Mucosa of gallbladder (tissue), 1 donor: ENCODE measurements around the gene PVALB. TPM values are rescaled to one million over a fixed set of nuclear protein-coding genes. Genes with fewer than 3 reads are reported as not detected.

Source experiments
- DNase-seq: peaks from one replicate; pipeline ENCODE4 v3.0.0-alpha.2; 2020; ENCODE audit warnings: low spot score
- total RNA-seq: library from RNA; stranded (reverse); gene quantifications from one replicate; pipeline ENCODE4 v1.2.1, GENCODE V29; 2021
- donor health status: DM: no; HTN: no; CAD: no.

PVALB gene
- total RNA-seq, 1 donor from 2014 or later = not detected

- no peak for DNase-seq
Measured at GRCh38 chr22:36814801-36815200, 2.0 kb downstream of the PVALB start.

- no peak for DNase-seq
Measured at GRCh38 chr22:36811094-36811800, 5.6 kb downstream of the PVALB start.

GRCh38 chr22:36809351-36809750 is 7.5 kb downstream of the PVALB start:
- DNase-seq = no peak

- no peak for DNase-seq
Measured at GRCh38 chr22:36808721-36809344, 8.0 kb downstream of the PVALB start.

- DNase-seq = no peak
Measured at GRCh38 chr22:36807627-36808026, 9.2 kb downstream of the PVALB start.

GRCh38 chr22:36806835-36807234 is 10.0 kb downstream of the PVALB start:
- DNase-seq = no peak

- no peak for DNase-seq
Measured at GRCh38 chr22:36803358-36803757, 13.5 kb downstream of the PVALB start.

- DNase-seq = no peak
Measured at GRCh38 chr22:36798674-36799066, 18.2 kb downstream of the PVALB start.

- DNase-seq = no peak
Measured at GRCh38 chr22:36797911-36798673, 18.7 kb downstream of the PVALB start.

- no peak for DNase-seq
Measured at GRCh38 chr22:36797374-36797773, 19.5 kb downstream of the PVALB start.

- no peak for DNase-seq
Measured at GRCh38 chr22:36796552-36797175, 20.2 kb downstream of the PVALB start.

- DNase-seq = no peak
Measured at GRCh38 chr22:36795633-36796032, 21.2 kb downstream of the PVALB start.

- no peak for DNase-seq
Measured at GRCh38 chr22:36790648-36791047, 26.2 kb downstream of the PVALB start.

- no peak for DNase-seq
Measured at GRCh38 chr22:36787204-36787988, 29.4 kb downstream of the PVALB start.

- no peak for DNase-seq
Measured at GRCh38 chr22:36783743-36784142, 33.1 kb downstream of the PVALB start.

GRCh38 chr22:36781656-36782627 is 34.9 kb downstream of the PVALB start:
- peak; percentile 80 for DNase-seq

- no peak for DNase-seq
Measured at GRCh38 chr22:36778020-36778419, 38.8 kb downstream of the PVALB start.

- DNase-seq = no peak
Measured at GRCh38 chr22:36776722-36777121, 40.1 kb downstream of the PVALB start.

GRCh38 chr22:36775964-36776669 is 40.7 kb downstream of the PVALB start, which contains the start of gene IFT27:
TSS of gene IFT27 (minus strand) at chr22:36776119. CDS start at chr22:36775707, 412 bp downstream.
- peak; percentile 100 for DNase-seq

GRCh38 chr22:36775586-36775963 is 41.3 kb downstream of the PVALB start:
- DNase-seq = peak; percentile 16
